Measurements from ENCODE around the gene RGS14.

The RGS14 gene

DNA sequence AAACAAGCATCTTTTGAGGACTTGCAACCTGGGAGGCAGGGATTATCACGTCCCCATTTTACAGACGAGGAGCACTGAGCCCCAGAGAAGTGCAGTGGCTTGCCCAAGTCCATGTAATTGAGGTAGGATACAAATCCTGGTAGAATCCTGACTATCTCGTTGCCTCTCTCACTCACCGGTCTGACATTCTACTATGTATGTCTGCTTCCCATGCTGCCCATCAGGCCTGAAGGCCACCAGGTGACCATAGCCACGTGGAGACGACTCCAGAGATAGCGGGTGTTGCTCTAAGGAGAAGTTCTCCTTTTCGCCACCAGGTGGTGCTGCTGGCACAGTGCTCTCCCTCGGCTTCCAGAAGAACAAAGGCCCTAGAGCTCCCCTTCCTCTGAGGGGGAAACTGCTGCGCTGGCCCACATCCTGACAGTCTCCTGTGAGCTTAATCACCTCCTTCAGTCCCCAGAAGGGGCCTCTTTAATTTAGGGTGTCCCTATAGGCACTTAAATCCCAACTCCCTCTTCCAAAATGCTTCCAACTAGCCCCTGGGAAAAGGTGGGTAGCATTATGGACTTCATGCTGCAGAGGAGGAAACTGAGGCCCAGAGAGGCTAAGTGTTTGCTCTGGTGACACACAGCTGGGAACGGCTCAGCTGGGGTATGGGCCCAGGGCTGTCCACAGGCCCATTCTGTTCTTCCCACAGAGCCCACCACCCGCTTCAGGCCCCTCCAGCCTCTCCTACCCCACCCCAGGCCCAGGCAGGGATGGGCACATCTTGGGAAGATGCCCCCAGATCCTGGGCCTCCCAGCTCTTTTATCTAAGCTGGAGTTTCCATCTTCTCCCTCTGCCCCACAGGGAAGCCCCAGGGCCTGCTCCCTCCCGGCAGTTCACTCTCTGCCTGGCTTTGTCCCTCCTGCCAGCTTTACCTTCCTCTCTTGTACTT is 32.9 kb downstream of the RGS14 start:
- no peak overlapping the region for H3K4me3 ChIP-seq (ENCODE audit: low read depth, low read length)
- DNase-seq (ENCODE audit: low read depth) = peak; percentile 28

DNA sequence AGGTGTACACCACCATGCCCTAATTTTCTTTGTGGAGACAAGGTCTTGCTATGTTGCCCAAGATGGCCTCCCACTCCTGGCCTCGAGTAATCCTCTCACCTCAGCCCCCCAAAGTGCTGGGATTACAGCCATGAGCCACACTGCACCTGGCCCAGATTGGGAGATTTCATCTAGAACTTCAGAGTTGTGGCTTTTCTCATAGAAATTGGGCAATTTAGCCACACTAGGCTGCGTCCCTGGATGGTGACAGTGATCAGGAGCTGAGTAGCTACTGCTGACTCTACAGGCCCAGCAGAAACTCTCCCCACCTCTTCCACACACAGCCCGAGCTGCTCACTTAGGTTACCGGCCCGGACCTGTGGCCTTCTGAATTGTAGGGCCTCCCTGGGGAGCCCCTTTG is 35.0 kb downstream of the RGS14 start:
- H3K4me3 ChIP-seq (ENCODE audit: low read depth, low read length) = no peak overlapping the region
- no peak for DNase-seq (ENCODE audit: low read depth)

DNA sequence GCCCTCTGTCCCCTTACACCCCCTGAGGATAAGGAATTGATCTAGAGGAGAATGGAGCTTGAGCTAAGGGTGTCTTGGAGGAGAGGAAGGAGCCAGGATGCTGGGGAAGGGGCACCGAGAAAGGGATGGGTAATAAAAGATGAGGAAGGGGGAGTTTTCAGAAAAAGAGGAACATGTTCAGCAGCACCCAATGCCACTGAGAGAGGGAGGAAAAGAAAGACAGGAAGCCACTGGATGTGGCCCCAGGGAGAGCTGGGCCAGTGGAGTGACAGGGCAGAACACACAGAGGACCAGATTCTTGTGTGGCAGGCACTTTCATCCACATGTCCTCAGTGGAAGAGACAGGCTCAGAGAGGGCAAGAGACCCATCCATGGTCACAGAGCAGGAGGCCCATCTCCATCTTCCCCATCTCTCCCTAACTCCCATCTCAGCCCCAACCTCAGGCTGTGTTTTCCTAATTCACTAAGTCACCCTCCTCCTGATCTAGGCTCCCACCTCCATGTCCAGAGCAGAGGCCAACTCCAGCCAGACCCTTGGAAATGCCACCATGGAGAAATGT is 35.6 kb downstream of the RGS14 start:
- no peak overlapping the region for H3K4me3 ChIP-seq (ENCODE audit: low read depth, low read length)
- DNase-seq (ENCODE audit: low read depth) = no peak

DNA sequence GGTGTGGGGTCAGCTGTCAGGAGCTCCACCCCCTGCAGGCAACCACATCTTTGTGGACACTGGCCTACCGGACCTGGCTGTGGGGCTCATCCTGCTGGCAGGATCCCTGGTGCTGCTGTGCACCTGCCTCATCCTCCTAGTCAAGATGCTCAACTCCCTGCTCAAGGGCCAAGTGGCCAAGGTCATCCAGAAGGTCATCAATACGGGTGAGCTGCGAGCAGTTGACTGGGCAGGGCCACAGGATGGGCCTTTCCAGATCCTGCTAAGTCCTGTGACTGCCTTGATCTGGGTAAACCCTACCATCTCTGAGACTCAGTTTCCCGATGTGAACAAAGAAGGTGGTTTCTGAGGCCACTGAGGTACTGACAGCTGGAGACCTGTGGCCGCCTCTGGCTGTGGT is 36.3 kb downstream of the RGS14 start:
- H3K4me3 ChIP-seq (ENCODE audit: low read depth, low read length) = no peak overlapping the region
- DNase-seq (ENCODE audit: low read depth) = no peak

DNA sequence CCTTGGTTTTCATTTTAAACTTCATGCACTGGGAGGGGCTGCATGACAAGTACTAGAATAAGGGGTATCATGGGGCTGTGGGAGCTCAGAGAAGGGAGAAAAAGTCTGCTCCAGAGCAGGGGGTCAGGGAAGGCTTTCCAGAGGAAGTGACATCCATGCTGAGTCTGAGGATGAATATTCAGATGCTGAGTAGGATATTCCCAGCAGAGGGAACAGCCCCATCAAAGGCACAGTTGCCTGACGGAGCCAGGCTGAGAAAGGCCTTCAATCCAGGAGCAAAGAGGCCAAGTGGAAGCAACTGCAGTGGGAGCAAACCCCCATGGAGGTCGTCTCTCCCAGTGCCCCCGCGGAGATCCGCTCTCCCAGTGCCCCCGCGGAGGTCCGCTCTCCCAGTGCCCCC is 38.4 kb downstream of the RGS14 start:
- DNase-seq (ENCODE audit: low read depth) = no peak
- H3K4me3 ChIP-seq (ENCODE audit: low read depth, low read length) = no peak overlapping the region

DNA sequence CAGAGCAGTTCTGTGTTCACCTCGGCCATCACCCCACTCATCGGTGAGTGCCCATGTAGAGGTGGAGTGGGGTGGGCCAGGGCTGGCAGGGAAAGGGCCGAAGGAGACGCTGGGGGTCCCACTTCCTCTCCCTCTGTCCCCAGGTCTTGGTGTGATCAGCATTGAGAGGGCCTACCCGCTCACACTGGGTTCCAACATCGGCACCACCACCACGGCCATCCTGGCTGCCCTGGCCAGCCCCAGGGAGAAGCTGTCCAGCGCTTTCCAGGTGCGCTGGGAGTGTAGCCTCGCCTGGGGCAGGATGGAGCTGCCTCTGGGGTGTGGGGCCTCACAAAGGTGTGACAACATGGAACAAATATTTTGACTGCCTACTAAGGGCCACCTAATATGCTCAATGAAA is 39.1 kb downstream of the RGS14 start:
- H3K4me3 ChIP-seq (ENCODE audit: low read depth, low read length) = no peak overlapping the region

DNA sequence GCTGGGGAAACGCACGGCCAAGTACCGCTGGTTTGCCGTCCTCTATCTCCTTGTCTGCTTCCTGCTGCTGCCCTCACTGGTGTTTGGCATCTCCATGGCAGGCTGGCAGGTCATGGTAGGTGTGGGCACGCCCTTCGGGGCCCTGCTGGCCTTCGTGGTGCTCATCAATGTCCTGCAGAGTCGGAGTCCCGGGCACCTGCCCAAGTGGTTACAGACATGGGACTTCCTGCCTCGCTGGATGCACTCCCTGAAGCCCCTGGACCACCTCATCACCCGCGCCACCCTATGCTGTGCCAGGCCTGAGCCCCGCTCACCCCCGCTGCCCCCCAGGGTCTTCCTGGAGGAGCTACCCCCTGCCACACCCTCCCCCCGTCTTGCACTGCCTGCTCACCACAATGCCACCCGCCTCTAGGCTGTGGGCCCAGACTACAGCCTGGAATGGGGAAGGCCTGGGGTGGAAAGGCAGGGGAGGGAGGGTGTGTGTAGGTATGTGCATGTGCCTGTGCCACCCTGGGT is 40.2 kb downstream of the RGS14 start:
- no peak overlapping the region for H3K4me3 ChIP-seq (ENCODE audit: low read depth, low read length)
- no peak for DNase-seq (ENCODE audit: low read depth)

More for the DNA sequence above, 39.1 kb downstream of the RGS14 start:
- DNase-seq (ENCODE audit: low read depth) = no peak

DNA sequence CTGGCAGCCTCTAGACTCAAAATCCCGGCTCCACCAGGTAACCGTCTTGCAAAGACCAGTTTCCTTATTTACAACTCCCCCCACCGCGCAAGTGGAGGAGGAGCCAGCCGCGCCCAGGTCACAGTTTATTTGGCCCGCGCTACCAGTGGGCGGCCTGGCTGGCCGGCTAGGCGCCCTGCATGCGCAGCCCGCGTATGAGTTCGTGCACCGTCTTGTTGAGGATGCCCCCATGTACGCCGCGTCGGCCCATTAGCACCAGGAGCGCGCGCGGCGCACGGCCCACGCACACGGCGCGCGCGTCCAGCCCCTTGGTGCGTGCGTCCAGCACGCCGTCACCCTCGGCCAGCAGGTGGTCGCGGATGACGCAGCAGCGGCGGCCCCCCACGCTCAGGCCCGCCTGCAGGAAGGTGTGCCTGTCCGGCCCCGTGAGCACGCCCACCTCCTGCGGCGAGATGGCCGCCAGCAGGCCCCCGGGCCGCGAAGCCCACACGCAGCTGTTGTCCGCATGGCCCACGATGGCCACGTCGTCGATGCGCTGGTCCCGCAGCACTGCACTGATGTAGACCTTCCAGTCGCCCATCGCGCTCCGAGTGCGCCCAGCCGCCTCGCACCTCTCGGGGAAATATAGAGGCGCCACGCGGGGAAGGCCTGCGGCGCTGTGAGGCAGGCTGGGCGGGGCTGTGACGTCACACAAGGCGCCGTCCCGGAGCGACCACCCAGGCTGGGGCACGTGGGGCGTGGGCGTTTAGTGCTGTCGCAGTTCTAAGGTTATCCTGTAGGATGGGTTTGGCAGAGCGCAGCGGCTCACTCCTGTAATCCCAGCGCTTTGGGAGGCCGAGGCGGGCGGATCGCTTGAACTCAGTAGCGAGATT is 42.5 kb downstream of the RGS14 start, which contains the start of gene PFN3:
TSS of gene PFN3 (minus strand) at position 665 of the 872 bp plus-strand sequence. CDS start at position 580, 85 bp downstream.
- no peak for DNase-seq (ENCODE audit: low read depth)

DNA sequence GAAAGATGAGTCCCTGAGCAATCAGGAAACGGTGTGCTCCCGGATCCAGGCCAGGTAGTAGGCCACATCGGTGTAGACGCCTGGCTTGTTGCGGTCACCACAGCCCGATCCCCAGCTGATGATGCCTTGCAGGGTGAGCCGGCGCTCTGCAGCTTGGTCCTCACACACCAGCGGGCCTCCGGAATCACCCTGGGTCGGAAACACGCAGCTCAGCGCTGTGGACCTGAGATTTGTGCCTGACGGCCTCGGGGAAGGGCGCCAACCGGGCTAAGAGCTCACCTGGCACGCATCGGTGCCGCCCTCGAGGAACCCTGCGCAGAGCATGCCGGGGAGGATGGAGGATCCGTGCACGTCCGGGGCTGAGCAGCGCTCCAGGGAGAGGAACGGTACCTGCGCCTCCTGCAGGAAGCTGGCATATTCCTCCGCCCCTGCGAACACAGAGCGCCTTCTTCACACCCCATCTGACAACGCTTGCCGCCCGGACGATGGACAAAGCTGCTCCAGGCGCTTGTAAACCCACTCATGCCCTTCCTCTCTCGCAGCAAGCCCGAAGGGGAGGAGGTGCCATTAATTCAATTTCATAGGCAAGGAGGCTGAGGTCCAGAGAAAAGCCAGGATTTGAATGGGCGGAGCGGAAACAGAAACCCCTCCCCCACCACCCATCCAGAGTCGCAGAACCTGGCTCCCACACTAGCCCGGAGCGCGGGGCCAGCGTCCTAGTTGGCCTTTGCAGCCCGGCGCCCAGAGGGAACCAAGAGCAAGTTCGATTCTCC is 44.7 kb downstream of the RGS14 start:
- peak overlapping the region; percentile 66 for H3K4me3 ChIP-seq (ENCODE audit: low read depth, low read length)

More for the DNA sequence above, 42.5 kb downstream of the RGS14 start, which contains the start of gene PFN3:
- H3K4me3 ChIP-seq (ENCODE audit: low read depth, low read length) = no peak within 1 kb of the TSS

DNA sequence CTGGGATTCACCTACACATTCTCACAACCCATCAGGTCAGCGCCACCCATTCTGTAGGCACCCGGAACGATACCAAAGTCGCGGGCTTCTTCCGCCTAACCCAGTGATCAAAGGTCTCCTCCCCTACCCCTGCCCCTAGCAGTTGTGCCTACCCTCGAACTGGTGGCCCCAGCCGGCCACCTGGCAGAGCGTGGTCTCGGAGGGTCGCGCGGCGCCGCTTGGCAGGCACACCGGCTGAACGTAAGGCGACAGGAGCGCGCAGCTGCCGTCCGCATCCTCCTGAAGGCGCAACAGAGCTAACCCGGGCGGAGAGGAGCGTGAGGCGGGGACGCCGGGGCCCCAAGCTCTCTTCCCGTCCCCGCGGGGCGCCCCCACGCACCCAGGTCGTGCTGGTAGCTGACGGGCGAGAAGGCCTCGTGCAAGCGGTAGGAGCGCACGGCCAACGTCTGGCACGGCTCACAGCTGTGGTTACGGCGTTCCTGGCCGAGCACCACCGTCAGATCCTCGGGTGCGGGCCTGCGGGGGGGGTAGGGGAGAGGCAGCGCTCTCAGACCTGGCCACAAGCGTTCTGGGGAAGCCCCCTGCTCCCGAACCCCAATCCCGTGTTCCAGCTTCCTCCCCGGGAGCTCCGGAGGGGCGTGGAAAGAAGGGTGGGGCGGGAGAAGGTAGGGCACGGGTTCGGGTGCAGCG is 45.5 kb downstream of the RGS14 start:
- peak overlapping the region; percentile 66 for H3K4me3 ChIP-seq (ENCODE audit: low read depth, low read length)
- DNase-seq (ENCODE audit: low read depth) = no peak

More for the DNA sequence above, 44.7 kb downstream of the RGS14 start:
- no peak for DNase-seq (ENCODE audit: low read depth)

DNA sequence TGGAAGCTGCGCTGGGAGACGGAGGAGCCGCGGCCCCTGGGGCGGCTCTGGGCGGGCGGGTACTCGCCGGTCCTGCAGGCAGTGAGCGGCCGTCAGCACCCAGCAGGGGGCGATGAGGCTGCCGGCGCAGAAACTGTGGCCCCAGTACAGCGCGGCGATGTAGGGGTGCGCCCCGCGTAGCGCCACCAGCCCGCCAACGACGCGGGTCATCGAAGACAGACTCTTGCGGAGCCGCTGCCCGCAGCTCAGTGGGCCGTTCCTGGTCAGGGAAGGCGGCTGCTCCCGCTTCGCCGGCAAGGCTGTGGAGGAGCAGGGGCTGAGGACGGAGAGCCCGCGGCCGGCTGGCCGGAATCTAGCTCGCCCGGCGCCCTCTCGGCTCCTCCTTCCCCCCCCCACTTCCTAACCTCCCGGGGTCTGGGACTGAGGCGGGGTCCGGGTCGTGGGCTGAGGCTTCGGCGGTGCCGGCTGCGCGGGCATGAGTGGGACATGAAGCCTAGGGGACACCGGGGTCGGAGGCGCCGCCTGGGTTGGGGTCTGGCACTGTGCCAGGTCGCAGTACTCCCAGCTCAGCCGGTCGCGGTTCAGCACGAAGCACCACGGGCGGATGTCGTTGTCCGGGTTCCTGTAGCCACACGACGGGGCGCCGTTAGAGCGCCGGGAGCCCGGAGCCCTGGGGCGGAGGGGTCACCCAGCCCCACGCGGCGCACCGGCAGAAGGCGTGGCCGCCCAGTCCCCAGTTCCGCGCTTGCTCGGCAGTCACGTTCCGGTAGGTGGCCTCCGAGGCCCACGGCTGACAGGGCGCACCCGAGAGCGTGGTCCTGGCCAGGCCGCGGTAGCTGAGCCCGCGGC is 46.3 kb downstream of the RGS14 start:
- peak overlapping the region; percentile 66 for H3K4me3 ChIP-seq (ENCODE audit: low read depth, low read length)
- DNase-seq (ENCODE audit: low read depth) = no peak

DNA sequence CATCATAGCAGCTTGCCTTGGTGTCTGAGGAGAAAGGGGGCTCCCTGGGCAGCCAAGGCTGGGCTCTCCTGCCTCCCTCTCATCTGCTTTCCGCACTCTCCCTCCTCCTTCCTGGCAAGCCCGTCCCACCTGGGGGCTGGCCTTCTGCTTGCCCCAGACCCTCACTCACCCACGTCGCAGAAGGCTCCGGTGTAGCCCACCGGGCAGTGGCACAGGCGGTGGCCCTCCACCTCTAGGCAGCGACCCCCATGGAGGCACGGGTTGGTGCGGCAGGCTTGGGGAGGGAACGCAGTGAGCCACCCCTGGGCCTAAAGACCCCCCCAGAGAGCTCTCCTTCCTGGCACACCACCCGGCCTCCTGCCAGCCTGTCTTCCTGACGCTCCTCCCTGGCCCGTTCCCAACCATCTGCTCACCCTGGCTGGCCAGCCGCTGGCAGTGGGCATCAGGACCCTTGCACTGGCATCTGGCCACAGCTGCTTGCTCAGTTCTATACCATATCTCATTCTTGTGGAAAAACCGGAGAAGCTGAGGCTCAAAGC is 47.0 kb downstream of the RGS14 start:
- H3K4me3 ChIP-seq (ENCODE audit: low read depth, low read length) = peak overlapping the region; percentile 66
- DNase-seq (ENCODE audit: low read depth) = no peak

DNA sequence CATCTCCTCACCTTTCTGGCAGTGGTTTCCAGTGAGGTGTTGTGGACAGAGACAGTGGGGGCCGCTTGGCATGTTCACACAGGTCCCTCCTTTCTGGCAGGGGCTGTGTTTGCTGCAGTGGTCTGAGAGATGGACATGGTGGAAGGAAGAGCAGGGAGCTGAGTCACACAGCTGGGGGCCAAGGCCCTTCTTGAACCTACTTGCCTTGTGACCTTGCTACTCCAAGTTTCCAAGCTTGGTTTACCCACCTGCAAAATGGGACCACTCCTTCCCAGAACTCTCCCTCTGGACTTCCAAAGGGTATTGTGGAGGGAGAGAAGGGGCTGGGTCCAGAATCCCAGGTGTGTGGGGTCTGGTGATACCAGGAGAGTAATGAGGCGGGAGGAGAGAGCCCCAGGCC is 47.6 kb downstream of the RGS14 start:
- no peak for DNase-seq (ENCODE audit: low read depth)

DNA sequence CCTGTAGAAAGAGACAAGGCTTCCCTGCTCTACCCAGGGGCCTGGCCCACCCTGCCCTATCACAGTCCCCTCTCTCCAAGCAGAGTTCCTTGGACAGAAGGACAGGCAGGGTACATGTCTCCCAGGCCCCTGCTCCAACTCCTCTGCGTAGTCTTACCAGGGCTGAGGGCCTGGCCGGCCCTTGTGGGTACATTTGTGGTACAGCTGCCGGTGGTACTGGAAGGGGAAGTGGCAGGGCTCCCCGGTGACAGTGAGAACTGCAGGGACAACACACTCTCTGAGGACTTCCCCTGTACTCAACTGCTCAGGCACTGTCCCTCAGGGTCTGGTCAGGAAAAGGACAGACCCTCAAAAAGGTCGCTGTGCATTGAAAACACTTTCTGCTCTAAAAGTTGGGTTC is 48.1 kb downstream of the RGS14 start:
- no peak overlapping the region for H3K4me3 ChIP-seq (ENCODE audit: low read depth, low read length)
- DNase-seq (ENCODE audit: low read depth) = no peak

More for the DNA sequence above, 47.6 kb downstream of the RGS14 start:
- no peak overlapping the region for H3K4me3 ChIP-seq (ENCODE audit: low read depth, low read length)

DNA sequence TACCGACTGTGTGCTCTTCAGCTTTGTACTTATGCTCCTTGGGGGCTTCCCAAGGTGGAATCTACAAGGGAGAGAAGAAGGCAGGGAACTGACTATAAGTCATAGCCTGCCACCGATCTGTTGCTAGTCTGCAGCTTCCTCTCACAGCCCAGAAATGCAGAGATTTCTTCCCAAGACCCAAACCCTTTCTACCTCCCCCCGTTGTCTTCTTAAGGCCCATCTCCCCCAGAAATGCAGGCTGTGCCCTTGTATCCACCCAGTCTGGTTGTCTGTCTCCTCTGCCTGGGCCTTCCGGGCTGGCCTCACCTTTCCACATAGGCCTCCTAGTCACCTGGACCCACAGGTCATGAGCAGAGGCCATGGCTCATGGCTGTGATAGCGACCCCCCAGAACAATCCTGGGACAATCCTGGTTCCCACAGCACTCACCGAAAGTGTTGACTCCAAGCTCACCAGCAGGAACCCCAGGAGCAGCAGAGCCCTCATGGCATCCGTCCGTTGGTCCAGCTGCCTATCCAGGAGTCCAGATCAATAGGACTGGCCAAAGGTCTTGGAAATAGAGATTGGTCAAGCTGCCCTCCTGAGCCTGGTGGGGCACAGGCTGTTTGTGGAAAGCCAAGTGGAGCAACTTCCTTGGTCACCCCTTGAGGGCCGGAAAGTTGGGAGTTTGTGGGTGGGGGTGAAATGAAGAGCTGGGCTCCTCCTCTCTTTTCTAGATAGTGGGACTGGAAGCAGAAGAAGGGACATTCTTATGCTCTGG is 51.5 kb downstream of the RGS14 start, which contains the start of gene F12:
TSS of gene F12 (minus strand) at position 522 of the 759 bp plus-strand sequence. CDS start at position 485, 37 bp downstream.
- no peak within 1 kb of the TSS for H3K4me3 ChIP-seq (ENCODE audit: low read depth, low read length)
- no peak for DNase-seq (ENCODE audit: low read depth)

DNA sequence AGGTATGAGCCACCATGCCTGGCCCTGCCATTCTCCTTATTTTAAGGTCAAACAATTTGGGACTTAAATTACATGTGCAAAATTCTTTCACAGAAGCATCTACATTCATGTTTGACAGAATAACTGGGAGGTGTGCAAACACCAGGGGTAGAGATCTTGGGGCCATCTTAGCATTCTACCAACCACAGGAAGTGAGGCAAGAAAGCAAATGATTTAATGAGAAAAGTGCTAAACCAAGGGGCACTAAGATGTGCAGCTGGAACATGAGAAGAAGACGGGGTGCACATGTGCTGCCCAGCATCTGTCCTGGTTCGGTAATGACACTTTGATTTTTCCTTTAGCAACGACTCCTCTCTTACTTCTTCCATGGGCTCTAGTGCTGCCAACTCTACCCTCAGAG is 52.9 kb downstream of the RGS14 start:
- H3K4me3 ChIP-seq (ENCODE audit: low read depth, low read length) = no peak overlapping the region
- DNase-seq (ENCODE audit: low read depth) = no peak
